Measurements from ENCODE around the gene CCDC68.

Gene CCDC68

GRCh38 chr18:54875063-54875462 lies 84.2 kb downstream of the CCDC68 start:
- H3K4me3 ChIP-seq (ENCODE audit: low read depth, low read length) = no peak overlapping the region
- TF ChIP-seq CTCF (IDR thresholded peaks at IDR 0.05; ENCODE audit: insufficient read depth, low read depth, low read length, missing control alignments) = no peak
- no peak for DNase-seq (ENCODE audit: low read depth)

- H3K4me3 ChIP-seq (ENCODE audit: low read depth, low read length) = no peak overlapping the region
- no peak for TF ChIP-seq CTCF (IDR thresholded peaks at IDR 0.05; ENCODE audit: insufficient read depth, low read depth, low read length, missing control alignments)
- no peak for DNase-seq (ENCODE audit: low read depth)
Observed at GRCh38 chr18:54873884-54874255, 85.4 kb downstream of the CCDC68 start.

GRCh38 chr18:54872681-54873080 lies 86.6 kb downstream of the CCDC68 start:
- no peak for DNase-seq (ENCODE audit: low read depth)
- TF ChIP-seq CTCF (IDR thresholded peaks at IDR 0.05; ENCODE audit: insufficient read depth, low read depth, low read length, missing control alignments) = no peak
- no peak overlapping the region for H3K4me3 ChIP-seq (ENCODE audit: low read depth, low read length)

- no peak overlapping the region for H3K4me3 ChIP-seq (ENCODE audit: low read depth, low read length)
- DNase-seq (ENCODE audit: low read depth) = no peak
- no peak for TF ChIP-seq CTCF (IDR thresholded peaks at IDR 0.05; ENCODE audit: insufficient read depth, low read depth, low read length, missing control alignments)
Observed at GRCh38 chr18:54871231-54871630, 88.0 kb downstream of the CCDC68 start.

GRCh38 chr18:54867131-54867530 lies 92.1 kb downstream of the CCDC68 start:
- H3K4me3 ChIP-seq (ENCODE audit: low read depth, low read length) = no peak overlapping the region
- no peak for DNase-seq (ENCODE audit: low read depth)
- TF ChIP-seq CTCF (IDR thresholded peaks at IDR 0.05; ENCODE audit: insufficient read depth, low read depth, low read length, missing control alignments) = no peak

- no peak for DNase-seq (ENCODE audit: low read depth)
- TF ChIP-seq CTCF (IDR thresholded peaks at IDR 0.05; ENCODE audit: insufficient read depth, low read depth, low read length, missing control alignments) = no peak
- H3K4me3 ChIP-seq (ENCODE audit: low read depth, low read length) = no peak overlapping the region
Observed at GRCh38 chr18:54860941-54861340, 98.3 kb downstream of the CCDC68 start.

GRCh38 chr18:54859667-54860421 lies 99.4 kb downstream of the CCDC68 start:
- no peak overlapping the region for H3K4me3 ChIP-seq (ENCODE audit: low read depth, low read length)
- TF ChIP-seq CTCF (IDR thresholded peaks at IDR 0.05; ENCODE audit: insufficient read depth, low read depth, low read length, missing control alignments) = no peak
- DNase-seq (ENCODE audit: low read depth) = no peak

All from GM12865 (cell line).